ENCODE measurements around the gene NR5A1.
A peak's percentile ranks its signal among the peaks of the same experiment; 100 is the strongest.

The NR5A1 gene

DNA sequence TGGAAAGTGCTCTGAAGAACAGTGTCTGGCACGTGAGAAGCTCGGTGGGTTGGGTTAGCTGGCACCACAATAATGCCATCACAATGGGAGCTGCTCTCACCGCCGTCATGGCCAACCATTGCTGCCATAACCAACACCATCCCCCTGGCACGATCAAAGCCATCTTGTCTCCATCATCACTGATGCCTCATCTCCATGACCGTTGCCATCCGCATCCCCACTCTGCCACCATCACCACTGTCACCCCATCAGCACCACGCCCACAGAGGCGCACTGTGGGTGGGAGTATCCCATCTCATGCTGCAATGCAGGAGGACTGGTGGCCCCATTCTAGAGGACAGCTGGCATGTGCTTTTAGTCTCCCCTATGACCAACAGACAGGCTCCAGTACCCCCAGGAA lies 23.7 kb downstream of the NR5A1 start:
- DNase-seq (ENCODE audit: low read depth) = no peak
- TF ChIP-seq, protein P1, sequence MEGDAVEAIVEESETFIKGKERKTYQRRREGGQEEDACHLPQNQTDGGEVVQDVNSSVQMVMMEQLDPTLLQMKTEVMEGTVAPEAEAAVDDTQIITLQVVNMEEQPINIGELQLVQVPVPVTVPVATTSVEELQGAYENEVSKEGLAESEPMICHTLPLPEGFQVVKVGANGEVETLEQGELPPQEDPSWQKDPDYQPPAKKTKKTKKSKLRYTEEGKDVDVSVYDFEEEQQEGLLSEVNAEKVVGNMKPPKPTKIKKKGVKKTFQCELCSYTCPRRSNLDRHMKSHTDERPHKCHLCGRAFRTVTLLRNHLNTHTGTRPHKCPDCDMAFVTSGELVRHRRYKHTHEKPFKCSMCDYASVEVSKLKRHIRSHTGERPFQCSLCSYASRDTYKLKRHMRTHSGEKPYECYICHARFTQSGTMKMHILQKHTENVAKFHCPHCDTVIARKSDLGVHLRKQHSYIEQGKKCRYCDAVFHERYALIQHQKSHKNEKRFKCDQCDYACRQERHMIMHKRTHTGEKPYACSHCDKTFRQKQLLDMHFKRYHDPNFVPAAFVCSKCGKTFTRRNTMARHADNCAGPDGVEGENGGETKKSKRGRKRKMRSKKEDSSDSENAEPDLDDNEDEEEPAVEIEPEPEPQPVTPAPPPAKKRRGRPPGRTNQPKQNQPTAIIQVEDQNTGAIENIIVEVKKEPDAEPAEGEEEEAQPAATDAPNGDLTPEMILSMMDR (conservative IDR thresholded peaks at IDR 0.05; ENCODE audit: low read depth, low read length) = no peak
- H3K4me3 ChIP-seq (ENCODE audit: low read depth, low read length) = no peak overlapping the region

DNA sequence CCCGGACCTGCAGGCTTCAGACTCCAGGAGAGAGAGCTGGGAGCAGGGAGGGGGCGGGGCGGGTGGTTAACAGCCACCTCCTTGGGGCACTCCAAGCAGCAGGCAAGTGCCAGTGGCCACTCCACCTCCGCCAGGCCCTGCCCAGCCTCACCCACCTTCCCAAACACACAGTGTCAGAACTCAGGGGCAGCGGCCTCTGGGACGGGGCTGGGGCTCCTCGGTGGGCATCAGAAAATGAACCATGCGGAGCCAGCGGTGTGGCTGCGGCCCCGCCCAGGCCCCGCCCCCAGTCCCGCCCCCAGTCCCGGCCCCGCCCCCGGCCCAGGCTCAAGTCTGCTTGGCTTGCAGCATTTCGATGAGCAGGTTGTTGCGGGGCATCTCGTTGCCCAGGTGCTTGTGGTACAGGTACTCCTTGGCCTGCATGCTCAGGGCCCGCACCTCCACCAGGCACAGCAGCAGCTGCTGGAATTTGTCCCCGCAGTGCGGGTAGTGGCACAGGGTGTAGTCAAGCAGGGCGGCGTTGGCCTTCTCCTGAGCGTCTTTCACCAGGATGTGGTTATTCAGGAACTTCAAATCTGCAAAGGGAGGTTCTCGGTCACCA lies 24.7 kb downstream of the NR5A1 start:
- TF ChIP-seq, protein P1 (conservative IDR thresholded peaks at IDR 0.05; ENCODE audit: low read depth, low read length) = no peak
- no peak for DNase-seq (ENCODE audit: low read depth)
- H3K4me3 ChIP-seq (ENCODE audit: low read depth, low read length) = no peak overlapping the region

DNA sequence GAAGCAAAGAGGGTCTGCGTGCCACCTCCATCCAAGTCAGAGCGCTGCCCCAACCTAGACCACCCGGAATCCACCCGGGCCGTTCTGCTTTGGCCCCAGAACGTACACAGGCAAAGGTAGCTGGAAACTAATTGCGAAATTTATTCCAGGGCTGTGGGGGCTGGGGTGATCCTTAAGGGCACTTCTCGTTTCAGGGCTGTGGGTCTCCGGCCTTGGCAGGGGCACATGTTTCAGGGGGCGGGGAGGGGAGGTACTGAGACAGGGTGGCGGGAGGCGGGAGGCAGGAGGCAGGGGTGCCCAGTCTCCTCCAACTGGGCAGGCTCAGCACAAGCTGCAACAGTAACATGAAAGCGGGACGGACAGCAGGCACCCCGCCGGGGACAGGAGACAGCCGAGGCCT lies 26.1 kb downstream of the NR5A1 start:
- no peak for DNase-seq (ENCODE audit: low read depth)
- H3K4me3 ChIP-seq (ENCODE audit: low read depth, low read length) = no peak overlapping the region
- TF ChIP-seq, protein P1 (conservative IDR thresholded peaks at IDR 0.05; ENCODE audit: low read depth, low read length) = no peak

DNA sequence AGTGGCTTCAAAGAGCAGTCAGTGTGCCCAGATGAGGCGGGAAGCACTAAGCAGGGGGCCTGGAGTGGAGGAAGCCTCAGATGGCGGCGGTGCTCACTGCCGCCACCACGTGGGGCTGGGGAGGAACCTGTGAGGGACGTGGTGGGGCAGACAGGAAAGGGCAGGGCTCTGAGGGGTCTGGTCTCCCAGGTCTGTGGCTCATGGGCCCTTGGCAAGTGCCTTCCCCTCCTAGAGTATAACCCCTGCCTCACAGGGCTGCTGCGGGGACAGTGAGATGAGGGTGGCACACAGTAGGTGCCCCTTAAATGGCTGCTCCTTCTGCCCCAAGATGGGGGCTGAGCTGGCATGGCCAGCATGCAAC lies 26.6 kb downstream of the NR5A1 start:
- TF ChIP-seq, protein P1 (conservative IDR thresholded peaks at IDR 0.05; ENCODE audit: low read depth, low read length) = peak; percentile 63
- peak; percentile 44 for DNase-seq (ENCODE audit: low read depth)
- H3K4me3 ChIP-seq (ENCODE audit: low read depth, low read length) = no peak overlapping the region

DNA sequence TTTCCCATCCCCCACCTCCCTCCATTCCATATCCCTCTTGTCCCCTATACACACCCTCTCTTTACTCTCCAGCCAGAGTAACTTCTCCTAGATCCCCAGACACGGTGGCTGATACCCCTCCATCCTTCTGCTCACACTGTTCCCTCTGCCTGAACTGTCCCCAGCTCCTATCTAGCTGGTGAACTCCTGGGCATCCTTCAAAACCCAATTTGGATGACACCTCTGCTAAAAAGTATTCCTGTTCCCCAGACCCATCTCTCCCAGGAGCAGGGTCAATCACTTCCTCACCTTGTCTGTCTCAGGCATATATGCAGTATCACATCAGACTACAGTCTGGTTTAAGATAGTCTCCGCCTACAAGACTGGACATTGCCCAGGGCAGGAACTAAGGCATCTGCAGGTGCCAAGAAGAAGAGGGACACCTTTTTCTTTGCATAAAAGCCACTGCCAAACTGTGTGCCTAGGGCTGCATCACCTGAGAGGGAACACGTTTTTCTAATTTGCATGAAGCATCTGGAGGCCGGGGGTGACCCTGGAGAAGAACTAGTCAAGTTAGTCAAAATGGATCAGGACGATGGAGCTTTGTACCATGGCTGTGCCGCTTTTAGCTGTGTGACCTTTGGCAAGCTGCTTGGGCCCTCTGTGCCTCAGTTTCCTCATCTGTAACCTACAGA lies 27.1 kb downstream of the NR5A1 start:
- TF ChIP-seq, protein P1 (conservative IDR thresholded peaks at IDR 0.05; ENCODE audit: low read depth, low read length) = no peak
- no peak for DNase-seq (ENCODE audit: low read depth)
- no peak overlapping the region for H3K4me3 ChIP-seq (ENCODE audit: low read depth, low read length)

DNA sequence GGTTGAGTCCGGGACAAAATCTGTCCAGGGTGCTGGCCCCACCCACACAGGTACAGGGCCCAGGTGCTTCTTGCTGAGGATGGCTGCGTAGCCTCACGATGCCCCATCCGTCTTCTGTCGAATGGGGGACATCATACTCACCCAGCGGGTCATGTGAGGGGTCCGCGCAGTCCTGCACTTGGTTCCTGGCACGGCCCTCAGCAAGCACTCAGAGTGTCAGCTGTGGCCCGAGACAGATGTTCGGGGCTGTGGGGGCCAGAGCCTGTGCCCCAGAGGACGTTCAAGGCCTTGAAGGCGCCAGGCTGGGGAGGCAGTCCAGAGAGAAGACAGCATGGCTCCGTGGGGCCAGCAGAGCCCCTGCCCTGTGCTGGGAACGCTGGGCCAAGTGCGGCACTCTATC lies 27.8 kb downstream of the NR5A1 start:
- DNase-seq (ENCODE audit: low read depth) = no peak
- TF ChIP-seq, protein P1 (conservative IDR thresholded peaks at IDR 0.05; ENCODE audit: low read depth, low read length) = no peak
- no peak overlapping the region for H3K4me3 ChIP-seq (ENCODE audit: low read depth, low read length)

DNA sequence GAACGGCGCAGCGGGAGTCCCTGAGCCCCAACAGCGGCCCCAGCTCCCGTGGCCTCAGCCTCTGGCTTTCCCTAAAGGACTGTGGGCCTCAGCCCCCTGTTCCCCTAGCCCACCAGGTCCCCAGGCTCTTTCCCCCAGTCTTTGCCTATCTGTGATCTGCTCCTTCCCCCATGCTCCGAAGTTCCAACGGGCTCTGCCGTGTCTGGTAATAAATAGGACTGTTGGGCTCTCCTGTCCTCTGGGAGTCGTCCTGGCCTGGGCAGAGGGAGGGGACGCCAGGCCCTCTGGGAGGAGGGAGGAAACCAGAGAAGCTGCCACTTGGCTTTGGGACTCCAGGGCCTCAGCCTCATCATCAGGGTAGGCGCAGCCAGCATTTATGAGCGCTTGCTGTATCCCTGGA lies 28.8 kb downstream of the NR5A1 start:
- H3K4me3 ChIP-seq (ENCODE audit: low read depth, low read length) = no peak overlapping the region
- TF ChIP-seq, protein P1 (conservative IDR thresholded peaks at IDR 0.05; ENCODE audit: low read depth, low read length) = no peak
- DNase-seq (ENCODE audit: low read depth) = no peak

Measured in choroid plexus epithelial cell (primary cell).